Peyer's patch (tissue), 4 donors: Measurements from ENCODE around the gene UBAP1.

Experiments
- CTCF ChIP-seq, 6 experiments: fragments of 450-650 bp in 4 of 6; fragments of 200-600 bp in 2 of 6; sonication (generic) in 1 of 6; IDR thresholded peaks; one replicate each; pipeline ENCODE4 v1.5.1; 2017 to 2019; ENCODE audit warnings: antibody characterized with exemption in 6 of 6, mild to moderate bottlenecking in 3 of 6, moderate library complexity in 1 of 6
- POLR2A ChIP-seq, 2 donors: fragments of 450-650 bp; IDR thresholded peaks; one replicate each; pipeline ENCODE4 v1.5.1; 2017; ENCODE audit warnings: antibody characterized with exemption in 2 of 2, mild to moderate bottlenecking in 2 of 2, moderate library complexity in 2 of 2

DNA sequence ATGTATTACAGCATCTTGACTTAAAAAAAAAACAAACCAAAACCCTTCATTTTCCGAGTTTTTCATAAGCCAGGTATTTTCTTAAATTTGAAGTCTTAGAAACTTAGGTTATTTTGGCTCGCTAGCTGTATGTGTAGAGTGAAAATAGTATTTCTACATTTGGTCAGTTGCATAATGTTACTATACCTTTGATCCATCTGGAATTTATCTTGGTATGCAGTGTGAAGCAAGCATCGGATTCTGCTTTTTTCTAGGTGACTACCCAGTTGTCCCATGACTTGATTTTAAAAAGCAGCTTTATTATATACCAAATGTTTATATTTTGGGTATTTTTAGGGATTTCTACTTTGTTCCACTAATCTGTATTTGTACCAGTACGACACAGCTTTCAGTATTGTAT, 27.7 kb downstream of the UBAP1 start:
- TF ChIP-seq CTCF (IDR thresholded peaks at IDR 0.05), result no peak
- no peak for TF ChIP-seq POLR2A (IDR thresholded peaks at IDR 0.05)
